Hepatocyte (in vitro differentiated cells): ENCODE data around the gene ZNF565. TPM values are rescaled to one million over a fixed set of nuclear protein-coding genes. Genes with fewer than 3 reads are reported as not detected.

Source experiments
- DNase-seq: peaks from one replicate; pipeline ENCODE4 v3.0.0-alpha.2; 2016; ENCODE audit warnings: low spot score
- H2AFZ ChIP-seq: fragments of 200-600 bp; sonication (generic); 2 replicates; pipeline ENCODE4 v1.6.0; 2016; ENCODE audit warnings: antibody characterized with exemption, mild to moderate bottlenecking
- H3K27ac ChIP-seq: fragments of 200-600 bp; sonication (generic); 2 replicates; pipeline ENCODE4 v1.5.1; 2016; ENCODE audit warnings: mild to moderate bottlenecking
- H3K27me3 ChIP-seq: fragments of 200-600 bp; sonication (generic); 2 replicates; pipeline ENCODE4 v1.6.1; 2016
- H3K36me3 ChIP-seq: fragments of 200-600 bp; sonication (generic); replicated peaks from 2 replicates; pipeline ENCODE4 v1.5.1; 2016; ENCODE audit warnings: low read depth; ENCODE audit not compliant: insufficient read depth
- H3K4me1 ChIP-seq: fragments of 200-600 bp; sonication (generic); 2 replicates; pipeline ENCODE4 v1.5.1; 2016; ENCODE audit warnings: mild to moderate bottlenecking, moderate library complexity; ENCODE audit not compliant: insufficient read depth
- H3K4me2 ChIP-seq: fragments of 200-600 bp; sonication (generic); 2 replicates; pipeline ENCODE4 v1.6.0; 2016
- H3K4me3 ChIP-seq: fragments of 200-600 bp; sonication (generic); 2 replicates; pipeline ENCODE4 v1.5.1; 2016; ENCODE audit warnings: mild to moderate bottlenecking
- H3K79me2 ChIP-seq: fragments of 200-600 bp; sonication (generic); 2 replicates; pipeline ENCODE4 v1.6.0; 2017; ENCODE audit warnings: mild to moderate bottlenecking
- H3K9me2 ChIP-seq: fragments of 200-600 bp; sonication (generic); replicated peaks from 2 replicates; pipeline ENCODE4 v1.6.0; 2017; ENCODE audit warnings: mild to moderate bottlenecking; ENCODE audit not compliant: insufficient read depth
- H3K9me3 ChIP-seq: fragments of 200-600 bp; sonication (generic); 2 replicates; pipeline ENCODE4 v1.5.1; 2016; ENCODE audit warnings: low read depth, mild to moderate bottlenecking
- H4K20me1 ChIP-seq: fragments of 200-600 bp; sonication (generic); 2 replicates; pipeline ENCODE4 v1.6.0; 2016; ENCODE audit warnings: mild to moderate bottlenecking; ENCODE audit not compliant: insufficient read depth, poor library complexity, severe bottlenecking
- EZH2 ChIP-seq: fragments of 200-600 bp; sonication (generic); IDR thresholded peaks from 2 replicates; pipeline ENCODE4 v1.6.1; 2016; ENCODE audit warnings: antibody characterized with exemption, mild to moderate bottlenecking, borderline replicate concordance
- EZH2phosphoT487 ChIP-seq: fragments of 200-600 bp; sonication (generic); IDR thresholded peaks from one replicate; pipeline ENCODE4 v1.6.1; 2018; ENCODE audit warnings: antibody characterized with exemption, mild to moderate bottlenecking, low read depth, moderate library complexity; ENCODE audit not compliant: unreplicated experiment, severe bottlenecking
- WGBS: methylation state at CpG from one replicate; pipeline ENCODE4 v1.1.6; 2016; ENCODE audit warnings: low lambda C conversion rate; ENCODE audit errors: missing lambda C conversion rate; 5-methylcytosine and 5-hydroxymethylcytosine counted together
- polyA plus RNA-seq: library from polyadenylated mRNA; unstranded; fragments of >200 nt; fragmentation: Nextera tagmentation; extraction: Ambion mirVana; gene quantifications from 2 replicates; pipeline ENCODE4 v1.2.1, GENCODE V29; 2016
- total RNA-seq: library from RNA; depleted of rRNA; stranded (reverse); fragments of >200 nt; gene quantifications from 2 replicates; pipeline ENCODE4 v1.2.3, GENCODE V29; 2014
- TF ChIP-seq, protein P1 (sequence below): fragments of 200-600 bp; sonication (generic); IDR thresholded peaks from 2 replicates; pipeline ENCODE4 v1.5.1; 2016; ENCODE audit warnings: antibody characterized with exemption, mild to moderate bottlenecking; ENCODE audit not compliant: poor library complexity

Gene ZNF565
- total and polyA plus RNA-seq, 2 experiments from 2014 or later: 3.0 to 8.1 TPM

DNA sequence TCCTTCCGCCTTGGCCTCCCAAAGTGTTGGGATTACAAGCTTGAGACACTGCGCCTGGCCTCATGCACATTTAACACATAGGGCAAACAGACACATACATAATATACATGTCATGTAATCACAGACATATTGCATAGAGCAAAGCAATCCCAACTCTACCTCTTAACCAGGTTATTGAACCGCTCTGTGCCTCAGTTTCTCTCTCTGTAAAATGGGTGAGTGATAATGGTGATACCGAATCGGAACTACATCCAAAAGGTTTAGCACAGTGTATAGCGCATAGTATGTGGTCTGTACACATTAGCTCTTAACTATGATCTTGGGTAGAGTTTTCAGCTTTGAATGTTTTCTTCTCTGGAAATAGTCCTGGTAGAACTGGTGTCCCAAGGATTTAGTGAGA, 69.8 kb downstream of the ZNF565 start:
- Histone ChIP-seq H2AFZ (no peak overlapping the region), H4K20me1 (peaks cover 9% of the 10 kb centered on the region), H3K4me2 (no peak overlapping the region), H3K4me3 (no peak overlapping the region), H3K27ac (no peak overlapping the region), H3K36me3 (no peaks in the 10 kb centered on the region), H3K9me2 (no peaks in the 10 kb centered on the region), H3K79me2 (peaks cover 25% of the 10 kb centered on the region), H3K4me1 (no peaks in the 10 kb centered on the region), H3K27me3 (no peaks in the 10 kb centered on the region), H3K9me3 (no peaks in the 10 kb centered on the region)
- DNase-seq: no peak
- TF ChIP-seq EZH2phosphoT487: no peak
- TF ChIP-seq, protein P1, sequence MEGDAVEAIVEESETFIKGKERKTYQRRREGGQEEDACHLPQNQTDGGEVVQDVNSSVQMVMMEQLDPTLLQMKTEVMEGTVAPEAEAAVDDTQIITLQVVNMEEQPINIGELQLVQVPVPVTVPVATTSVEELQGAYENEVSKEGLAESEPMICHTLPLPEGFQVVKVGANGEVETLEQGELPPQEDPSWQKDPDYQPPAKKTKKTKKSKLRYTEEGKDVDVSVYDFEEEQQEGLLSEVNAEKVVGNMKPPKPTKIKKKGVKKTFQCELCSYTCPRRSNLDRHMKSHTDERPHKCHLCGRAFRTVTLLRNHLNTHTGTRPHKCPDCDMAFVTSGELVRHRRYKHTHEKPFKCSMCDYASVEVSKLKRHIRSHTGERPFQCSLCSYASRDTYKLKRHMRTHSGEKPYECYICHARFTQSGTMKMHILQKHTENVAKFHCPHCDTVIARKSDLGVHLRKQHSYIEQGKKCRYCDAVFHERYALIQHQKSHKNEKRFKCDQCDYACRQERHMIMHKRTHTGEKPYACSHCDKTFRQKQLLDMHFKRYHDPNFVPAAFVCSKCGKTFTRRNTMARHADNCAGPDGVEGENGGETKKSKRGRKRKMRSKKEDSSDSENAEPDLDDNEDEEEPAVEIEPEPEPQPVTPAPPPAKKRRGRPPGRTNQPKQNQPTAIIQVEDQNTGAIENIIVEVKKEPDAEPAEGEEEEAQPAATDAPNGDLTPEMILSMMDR: no peak
- TF ChIP-seq EZH2: no peak
- over 99% methylated on average over 6 of the region's 6 CpGs for WGBS

DNA sequence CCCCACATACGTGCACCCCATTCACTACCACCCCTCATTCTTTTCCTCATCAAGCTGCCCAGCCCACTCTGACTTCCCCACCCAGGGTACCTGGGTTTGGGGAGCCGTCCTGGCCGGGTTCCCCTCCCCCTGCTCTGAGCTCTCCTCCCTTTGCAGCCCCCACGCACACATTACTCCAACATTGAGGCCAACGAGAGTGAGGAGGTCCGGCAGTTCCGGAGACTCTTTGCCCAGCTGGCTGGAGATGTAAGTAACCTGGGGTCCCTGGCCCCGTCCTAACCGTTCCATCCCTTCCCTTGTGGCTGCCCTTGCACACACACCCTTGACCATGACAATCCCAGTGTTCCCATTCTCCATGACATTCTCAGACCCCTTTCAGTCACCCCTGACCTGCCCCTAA, 72.0 kb downstream of the ZNF565 start:
- no peak for DNase-seq
- peaks cover 25% of the 10 kb centered on the region for H3K79me2 ChIP-seq

DNA sequence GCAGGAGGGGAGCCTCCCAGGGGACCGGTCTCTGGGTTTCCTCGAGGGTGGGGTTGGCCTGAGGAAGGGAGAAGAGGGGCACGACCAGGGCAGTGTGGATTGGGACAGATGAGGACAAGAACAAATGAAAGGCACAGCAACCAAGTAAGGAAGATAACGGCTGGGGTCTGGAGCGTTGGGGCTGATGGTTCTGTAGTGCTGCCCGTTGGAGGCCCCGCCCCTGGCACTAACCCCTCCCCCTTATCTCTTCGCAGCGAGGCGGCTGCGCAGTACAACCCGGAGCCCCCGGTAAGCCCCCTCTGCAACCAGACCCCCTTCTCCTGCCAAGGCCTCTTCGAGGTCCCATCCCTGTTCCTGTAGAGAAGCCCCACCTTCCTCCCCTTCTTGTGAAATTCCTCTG, 72.4 kb downstream of the ZNF565 start:
- no peaks in the 10 kb centered on the region for H3K4me1 ChIP-seq
- no peak overlapping the region for H2AFZ ChIP-seq
- peaks cover 25% of the 10 kb centered on the region for H3K79me2 ChIP-seq
- no peaks in the 10 kb centered on the region for H3K36me3 ChIP-seq
- peak overlapping the region; percentile 93 for H3K4me2 ChIP-seq
- H3K4me3 ChIP-seq: no peak overlapping the region
- 98% methylated on average over 8 of the region's 14 CpGs for WGBS
- no peaks in the 10 kb centered on the region for H3K9me2 ChIP-seq
- H3K27ac ChIP-seq: no peak overlapping the region
- H3K9me3 ChIP-seq: no peaks in the 10 kb centered on the region
- H3K27me3 ChIP-seq: no peaks in the 10 kb centered on the region
- H4K20me1 ChIP-seq: peaks cover 9% of the 10 kb centered on the region
- DNase-seq: no peak
- TF ChIP-seq EZH2phosphoT487: no peak
- no peak for TF ChIP-seq EZH2
- TF ChIP-seq, protein P1: no peak

More for the DNA sequence above, 72.0 kb downstream of the ZNF565 start:
- Histone ChIP-seq H3K27me3 (no peaks in the 10 kb centered on the region), H3K4me3 (no peak overlapping the region), H3K4me2 (no peak overlapping the region), H4K20me1 (peaks cover 9% of the 10 kb centered on the region), H2AFZ (no peak overlapping the region), H3K27ac (no peak overlapping the region), H3K36me3 (no peaks in the 10 kb centered on the region), H3K9me3 (no peaks in the 10 kb centered on the region), H3K9me2 (no peaks in the 10 kb centered on the region), H3K4me1 (no peaks in the 10 kb centered on the region)
- TF ChIP-seq EZH2phosphoT487 (no peak), EZH2 (no peak)
- TF ChIP-seq, protein P1: no peak
- 97% methylated on average over 9 of the region's 9 CpGs for WGBS
